SK-N-SH (cell line): ENCODE data around the gene CCDC197. TPM values are rescaled to one million over a fixed set of nuclear protein-coding genes. Genes with fewer than 3 reads are reported as not detected.

Experiments used
- CTCF ChIA-PET: fragments of 300-600, 350-600 bp; formaldehyde crosslinking; extraction: SDS; loops from one replicate; lab custom pipeline; 2021; lab: Yijun Ruan, JAX
- POLR2A ChIA-PET: fragments of 350-600 bp; sonication (Branson Sonifier 250); formaldehyde crosslinking; extraction: SDS; loops from one replicate; lab custom pipeline; 2020; ENCODE audit warnings: antibody characterized with exemption, inconsistent platforms; lab: Yijun Ruan, JAX
- DNase-seq: peaks from one replicate; pipeline ENCODE4 v3.0.0; 2012
- H2AFZ ChIP-seq: fragments of 200-600 bp; sonication (generic); 2 replicates; pipeline ENCODE4 v1.8.1; 2016; ENCODE audit warnings: antibody characterized with exemption, mild to moderate bottlenecking, low read depth
- H3F3A ChIP-seq: fragments of 200-600 bp; sonication (generic); replicated peaks from 2 replicates; pipeline ENCODE3; 2016; ENCODE audit warnings: antibody characterized with exemption, mild to moderate bottlenecking; ENCODE audit not compliant: insufficient read depth
- H3K27ac ChIP-seq, 2 experiments: fragments of 200-500 bp in 1 of 2; fragments of 200-600 bp in 1 of 2; sonication (Bioruptor generic) in 1 of 2; sonication (generic), shearing (Covaris generic) in 1 of 2; 2 replicates each; pipeline versions ENCODE4 v1.5.1 to v1.6.1; 2014 to 2016; ENCODE audit warnings: low read depth in 2 of 2, inconsistent platforms in 1 of 2, low read length in 1 of 2, mild to moderate bottlenecking in 1 of 2, mixed read lengths in 1 of 2
- H3K27me3 ChIP-seq: fragments of 200-600 bp; sonication (generic), shearing (Covaris generic); 2 replicates; pipeline ENCODE4 v1.6.1; 2016; ENCODE audit warnings: mixed run types; ENCODE audit not compliant: insufficient read depth
- H3K36me3 ChIP-seq, 2 experiments: fragments of 200-500 bp in 1 of 2; fragments of 200-600 bp in 1 of 2; sonication (Bioruptor generic) in 1 of 2; sonication (generic) in 1 of 2; replicated peaks in 1 of 2; 2 replicates each; pipeline versions ENCODE3 to v1.5.1; 2014 to 2016; ENCODE audit warnings: low read length in 1 of 2, mild to moderate bottlenecking in 1 of 2; ENCODE audit not compliant: insufficient read depth in 2 of 2, control insufficient read depth in 1 of 2
- H3K4me1 ChIP-seq, 2 experiments: fragments of 200-500 bp in 1 of 2; fragments of 200-600 bp in 1 of 2; sonication (Bioruptor generic) in 1 of 2; sonication (generic), shearing (Covaris generic) in 1 of 2; 2 replicates each; pipeline versions ENCODE4 v1.5.1 to v1.6.1; 2014 to 2016; ENCODE audit warnings: low read depth in 1 of 2, low read length in 1 of 2, mixed run types in 1 of 2; ENCODE audit not compliant: insufficient read depth in 2 of 2, control insufficient read depth in 1 of 2
- H3K4me2 ChIP-seq: fragments of 200-600 bp; sonication (generic), shearing (Covaris generic); 2 replicates; pipeline ENCODE4 v1.6.1; 2017; ENCODE audit warnings: mixed run types
- H3K4me3 ChIP-seq, 2 experiments: fragments of 200-500 bp in 1 of 2; fragments of 200-600 bp in 1 of 2; sonication (Bioruptor generic) in 1 of 2; sonication (generic), shearing (Covaris generic) in 1 of 2; 2 replicates each; pipeline versions ENCODE4 v1.5.1 to v1.8.1; 2014 to 2016; ENCODE audit warnings: low read depth in 2 of 2, inconsistent platforms in 1 of 2, low read length in 1 of 2, mild to moderate bottlenecking in 1 of 2, mixed read lengths in 1 of 2, moderate library complexity in 1 of 2
- H3K79me2 ChIP-seq: fragments of 200-600 bp; sonication (generic); 2 replicates; pipeline ENCODE4 v1.8.1; 2017; ENCODE audit warnings: mild to moderate bottlenecking; ENCODE audit not compliant: insufficient read depth
- H3K9ac ChIP-seq: fragments of 200-600 bp; sonication (generic); 2 replicates; pipeline ENCODE4 v1.6.1; 2017; ENCODE audit warnings: mixed run types
- H3K9me2 ChIP-seq: fragments of 200-600 bp; sonication (generic); 2 replicates; pipeline ENCODE4 v1.6.1; 2017; ENCODE audit warnings: mixed run types
- H3K9me3 ChIP-seq: fragments of 200-600 bp; sonication (generic); 2 replicates; pipeline ENCODE4 v1.6.1; 2017; ENCODE audit warnings: mixed run types, mild to moderate bottlenecking, moderate library complexity
- H4K20me1 ChIP-seq: fragments of 200-600 bp; sonication (generic); 2 replicates; pipeline ENCODE4 v1.6.1; 2017; ENCODE audit warnings: mild to moderate bottlenecking, mixed run types; ENCODE audit not compliant: insufficient read depth
- CHD2 ChIP-seq: fragments of 150-350 bp; IDR thresholded peaks from 2 replicates; pipeline ENCODE4 v1.6.1; 2018; ENCODE audit warnings: low read length; ENCODE audit not compliant: partially characterized antibody
- EP300 ChIP-seq, 2 experiments: IDR thresholded peaks; 2 replicates each; pipeline versions ENCODE4 v1.4.0 to v1.6.1; 2012; ENCODE audit warnings: borderline replicate concordance in 1 of 2, low read depth in 1 of 2, low read length in 1 of 2
- FOSL2 ChIP-seq: IDR thresholded peaks from 2 replicates; pipeline ENCODE4 v1.4.0; 2012; ENCODE audit warnings: low read depth, mild to moderate bottlenecking, moderate library complexity, borderline replicate concordance
- IRF3 ChIP-seq: fragments of 150-350 bp; IDR thresholded peaks from 2 replicates; pipeline ENCODE4 v1.6.1; 2016; ENCODE audit warnings: mild to moderate bottlenecking, low read depth, low read length
- JUND ChIP-seq: IDR thresholded peaks from 2 replicates; pipeline ENCODE4 v1.4.0; 2012
- POLR2AphosphoS5 ChIP-seq: IDR thresholded peaks from 2 replicates; pipeline ENCODE4 v1.6.1; 2012; ENCODE audit warnings: low read depth, low read length
- REST ChIP-seq: IDR thresholded peaks from 2 replicates; pipeline ENCODE4 v1.6.1; 2012; ENCODE audit warnings: mild to moderate bottlenecking, low read depth, low read length, moderate library complexity
- RXRA ChIP-seq: IDR thresholded peaks from 2 replicates; pipeline ENCODE4 v1.4.0; 2012; ENCODE audit warnings: low read depth, mild to moderate bottlenecking, borderline replicate concordance
- TCF12 ChIP-seq: IDR thresholded peaks from 2 replicates; pipeline ENCODE4 v1.4.0; 2012
- TEAD4 ChIP-seq: IDR thresholded peaks from 2 replicates; pipeline ENCODE4 v1.4.0; 2012; ENCODE audit warnings: mild to moderate bottlenecking, borderline replicate concordance; ENCODE audit not compliant: insufficient read depth
- USF1 ChIP-seq: IDR thresholded peaks from 2 replicates; pipeline ENCODE4 v1.4.0; 2012; ENCODE audit warnings: low read depth, borderline replicate concordance
- USF2 ChIP-seq: fragments of 150-350 bp; IDR thresholded peaks from 2 replicates; pipeline ENCODE4 v1.6.1; 2017; ENCODE audit warnings: antibody characterized with exemption, low read length, low read depth, borderline replicate concordance
- YY1 ChIP-seq: IDR thresholded peaks from 2 replicates; pipeline ENCODE4 v1.4.0; 2012; ENCODE audit warnings: low read depth, mild to moderate bottlenecking
- WGBS: methylation state at CpG from one replicate; pipeline ENCODE4 v1.1.6; 2017; ENCODE audit warnings: low lambda C conversion rate; 5-methylcytosine and 5-hydroxymethylcytosine counted together
- polyA plus RNA-seq, 3 experiments: library from polyadenylated mRNA; depleted of rRNA; stranded (reverse); fragments of >200 nt; gene quantifications; 2 replicates each; pipeline ENCODE4 v1.2.3, GENCODE V29; 2012

CCDC197 gene
- polyA plus RNA-seq, 1 of the 3 experiments (the other 2 are of a cell fraction) = not detected

- TF ChIP-seq REST (no peak), TCF12 (no peak), EP300 (IDR thresholded peaks at IDR 0.05; ENCODE audit: borderline replicate concordance in 1 of 2, low read depth in 1 of 2, low read length in 1 of 2) (no peak), CHD2 (no peak), RXRA (no peak), TEAD4 (no peak), IRF3 (no peak), JUND (no peak), YY1 (no peak), USF1 (no peak), POLR2AphosphoS5 (no peak)
Observed at GRCh38 chr14:94000267-94000666, 3.2 kb downstream of the CCDC197 start (continued).

- Histone ChIP-seq H3K9me2 (no peaks in the 10 kb centered on the region), H2AFZ (no peak overlapping the region), H3K4me3 (no peak overlapping the region), H3K27ac (no peak overlapping the region), H4K20me1 (no peaks in the 10 kb centered on the region), H3K9me3 (no peaks in the 10 kb centered on the region), H3K9ac (no peak overlapping the region), H3K4me1 (peaks cover 0 to 5% of the 10 kb centered on the region in 2 experiments; a peak in 1 of 4 replicates), H3F3A (no peaks in the 10 kb centered on the region), H3K36me3 (no peaks in the 10 kb centered on the region), H3K27me3 (no peaks in the 10 kb centered on the region), H3K79me2 (no peaks in the 10 kb centered on the region), H3K4me2 (no peak overlapping the region)
- DNase-seq = no peak
- 73% methylated on average over 3 of the region's 13 CpGs for WGBS
- POLR2A ChIA-PET = interaction anchor here (1.1 kb wide), 1 partner anchor 61 kb away, joined by 4 read pairs; no protein-coding TSS in a partner anchor
- CTCF ChIA-PET = interaction anchor here (0.6 to 11.9 kb wide), 26 partner anchors 9 to 360 kb away, joined by 3 to 219 read pairs (median 4); partner anchors contain the start of gene OTUB2
- TF ChIP-seq FOSL2 (no peak), JUND (no peak), USF2 (no peak)
Observed at GRCh38 chr14:94001016-94001415, 3.9 kb downstream of the CCDC197 start.
